ENCODE data around the gene USP13.

- TF ChIP-seq EZH2 (IDR thresholded peaks at IDR 0.05; ENCODE audit: borderline replicate concordance, low read depth, low read length, severe bottlenecking): no peak
- no peak for TF ChIP-seq CTCF (IDR thresholded peaks at IDR 0.05; ENCODE audit: extremely low read depth in 1 of 2, insufficient read depth in 1 of 2, low read depth in 1 of 2, low read length in 2 of 2)
- no peak for TF ChIP-seq MAX (IDR thresholded peaks at IDR 0.05; ENCODE audit: insufficient read depth, insufficient read length)
- no peak for TF ChIP-seq POLR2AphosphoS5 (IDR thresholded peaks at IDR 0.05; ENCODE audit: insufficient read depth, low read depth, low read length)
- TF ChIP-seq JUN (IDR thresholded peaks at IDR 0.05; ENCODE audit: borderline replicate concordance, insufficient read depth, insufficient read length, low read depth): no peak
Measured at GRCh38 chr3:179745716-179746115, 92.9 kb downstream of the USP13 start.

All from endothelial cell of umbilical vein (primary cell).